ENCODE data around the gene EVA1A.

GRCh38 chr2:75570024-75570947 lies 9.5 kb upstream of the EVA1A start:
- no peak for TF ChIP-seq CTCF (IDR thresholded peaks at IDR 0.05)
- no peak for TF ChIP-seq POLR2A (IDR thresholded peaks at IDR 0.05; ENCODE audit: low read depth)
